ENCODE results near the gene MEIS1.

The MEIS1 gene

GRCh38 chr2:66536997-66537396 lies 102.1 kb downstream of the MEIS1 start:
- TF ChIP-seq POLR2AphosphoS5 (IDR thresholded peaks at IDR 0.05; ENCODE audit: low read depth, low read length) (no peak), TAF1 (IDR thresholded peaks at IDR 0.05; ENCODE audit: borderline replicate concordance, low read depth, low read length) (no peak), POLR2A (IDR thresholded peaks at IDR 0.05; ENCODE audit: low read depth, low read length) (no peak)
- DNase-seq (ENCODE audit: insufficient read length) (no peak), FAIRE-seq (no peak)

GRCh38 chr2:66538291-66538690 lies 103.4 kb downstream of the MEIS1 start:
- DNase-seq (ENCODE audit: insufficient read length), result no peak
- TF ChIP-seq POLR2AphosphoS5 (IDR thresholded peaks at IDR 0.05; ENCODE audit: low read depth, low read length) (no peak), TAF1 (IDR thresholded peaks at IDR 0.05; ENCODE audit: borderline replicate concordance, low read depth, low read length) (no peak)
- no peak for FAIRE-seq

- DNase-seq (ENCODE audit: insufficient read length) (no peak), FAIRE-seq (no peak)
- TF ChIP-seq POLR2A (IDR thresholded peaks at IDR 0.05; ENCODE audit: low read depth, low read length) (no peak), POLR2AphosphoS5 (IDR thresholded peaks at IDR 0.05; ENCODE audit: low read depth, low read length) (no peak), TAF1 (IDR thresholded peaks at IDR 0.05; ENCODE audit: borderline replicate concordance, low read depth, low read length) (no peak)
Observed at GRCh38 chr2:66539452-66539851, 104.5 kb downstream of the MEIS1 start.

DNA sequence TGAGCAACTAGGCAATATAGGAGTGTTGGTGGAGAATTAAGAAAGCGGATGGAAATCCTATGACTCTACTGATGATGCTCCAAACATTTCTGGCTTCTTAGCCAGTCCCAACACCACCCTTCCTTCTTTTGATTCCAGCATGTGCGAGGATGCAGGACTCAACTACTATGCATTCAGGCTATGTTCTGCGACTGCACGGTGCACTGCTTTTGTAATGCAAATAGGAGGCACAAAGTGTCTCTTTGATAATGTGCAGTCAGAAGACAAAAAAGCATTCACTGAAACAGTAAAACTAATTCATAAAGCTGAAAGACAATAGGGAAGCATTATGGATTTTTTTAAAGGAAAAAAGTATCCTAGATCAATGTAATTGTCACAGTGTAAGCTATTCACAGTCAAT lies 106.7 kb downstream of the MEIS1 start:
- TF ChIP-seq POLR2AphosphoS5 (IDR thresholded peaks at IDR 0.05; ENCODE audit: low read depth, low read length), result no peak
- no peak for TF ChIP-seq TAF1 (IDR thresholded peaks at IDR 0.05; ENCODE audit: borderline replicate concordance, low read depth, low read length)
- FAIRE-seq (no peak), DNase-seq (ENCODE audit: insufficient read length) (no peak)

DNA sequence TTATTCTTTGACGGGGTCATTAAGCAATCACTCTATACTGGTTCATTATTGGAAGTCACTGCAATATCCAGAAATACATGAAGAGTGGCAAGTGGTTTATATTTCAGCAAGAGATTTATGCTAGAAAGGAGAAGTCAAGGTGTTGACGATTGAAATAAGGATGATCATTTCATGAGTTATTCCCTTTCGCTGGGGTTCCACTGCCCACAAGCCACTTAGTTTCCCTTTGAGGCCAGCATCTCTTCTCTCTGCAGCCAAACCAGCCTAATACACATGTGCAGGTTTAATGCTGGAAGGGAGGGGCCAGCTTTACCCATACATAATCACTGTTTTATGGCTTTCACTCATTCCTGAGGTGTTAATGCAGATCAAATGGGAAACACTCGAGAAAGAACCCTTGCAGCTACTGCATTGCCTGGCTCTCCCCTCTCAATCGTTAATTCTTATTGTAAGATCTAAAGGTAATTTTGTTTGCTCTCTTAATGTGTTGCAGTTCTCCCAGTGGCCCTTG lies 108.4 kb downstream of the MEIS1 start:
- TF ChIP-seq TAF1 (IDR thresholded peaks at IDR 0.05; ENCODE audit: borderline replicate concordance, low read depth, low read length) (no peak), POLR2A (IDR thresholded peaks at IDR 0.05; ENCODE audit: low read depth, low read length) (no peak), POLR2AphosphoS5 (IDR thresholded peaks at IDR 0.05; ENCODE audit: low read depth, low read length) (no peak)
- DNase-seq (ENCODE audit: insufficient read length) (no peak), FAIRE-seq (no peak)

GRCh38 chr2:66544258-66544657 lies 109.3 kb downstream of the MEIS1 start:
- FAIRE-seq (no peak), DNase-seq (ENCODE audit: insufficient read length) (no peak)
- no peak for TF ChIP-seq TAF1 (IDR thresholded peaks at IDR 0.05; ENCODE audit: borderline replicate concordance, low read depth, low read length)

GRCh38 chr2:66545258-66545657 lies 110.3 kb downstream of the MEIS1 start:
- TF ChIP-seq TAF1 (IDR thresholded peaks at IDR 0.05; ENCODE audit: borderline replicate concordance, low read depth, low read length) (no peak), POLR2AphosphoS5 (IDR thresholded peaks at IDR 0.05; ENCODE audit: low read depth, low read length) (no peak), POLR2A (IDR thresholded peaks at IDR 0.05; ENCODE audit: low read depth, low read length) (no peak)
- FAIRE-seq (no peak), DNase-seq (ENCODE audit: insufficient read length) (no peak)

DNA sequence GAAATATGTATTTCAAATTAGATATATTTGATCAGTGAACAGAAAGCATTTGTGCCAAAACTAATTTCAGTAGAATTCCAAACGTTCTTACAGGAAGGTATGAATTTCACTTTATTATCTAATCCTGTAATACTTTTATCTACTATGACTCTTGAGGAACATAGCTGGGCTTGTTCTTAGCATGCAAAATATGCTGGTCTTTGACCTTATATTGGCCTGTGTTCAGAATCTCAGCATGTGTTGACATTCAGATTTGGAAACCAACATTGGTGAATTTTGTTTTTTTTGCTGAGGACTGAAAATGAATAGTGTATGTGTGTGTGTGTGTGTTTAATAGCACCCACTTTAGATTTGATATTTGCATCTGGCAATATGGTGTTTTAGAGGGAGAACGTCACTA lies 112.2 kb downstream of the MEIS1 start:
- no peak for DNase-seq (ENCODE audit: insufficient read length)
- FAIRE-seq, result no peak
- TF ChIP-seq POLR2A (IDR thresholded peaks at IDR 0.05; ENCODE audit: low read depth, low read length), result no peak
- no peak for TF ChIP-seq TAF1 (IDR thresholded peaks at IDR 0.05; ENCODE audit: borderline replicate concordance, low read depth, low read length)

- no peak for FAIRE-seq
- DNase-seq (ENCODE audit: insufficient read length), result no peak
- TF ChIP-seq POLR2AphosphoS5 (IDR thresholded peaks at IDR 0.05; ENCODE audit: low read depth, low read length), result no peak
- no peak for TF ChIP-seq TAF1 (IDR thresholded peaks at IDR 0.05; ENCODE audit: borderline replicate concordance, low read depth, low read length)
- no peak for TF ChIP-seq POLR2A (IDR thresholded peaks at IDR 0.05; ENCODE audit: low read depth, low read length)
Observed at GRCh38 chr2:66547887-66548286, 113.0 kb downstream of the MEIS1 start.

- TF ChIP-seq POLR2A (IDR thresholded peaks at IDR 0.05; ENCODE audit: low read depth, low read length), result no peak
- FAIRE-seq (no peak), DNase-seq (ENCODE audit: insufficient read length) (no peak)
Observed at GRCh38 chr2:66548422-66548821, 113.5 kb downstream of the MEIS1 start.

DNA sequence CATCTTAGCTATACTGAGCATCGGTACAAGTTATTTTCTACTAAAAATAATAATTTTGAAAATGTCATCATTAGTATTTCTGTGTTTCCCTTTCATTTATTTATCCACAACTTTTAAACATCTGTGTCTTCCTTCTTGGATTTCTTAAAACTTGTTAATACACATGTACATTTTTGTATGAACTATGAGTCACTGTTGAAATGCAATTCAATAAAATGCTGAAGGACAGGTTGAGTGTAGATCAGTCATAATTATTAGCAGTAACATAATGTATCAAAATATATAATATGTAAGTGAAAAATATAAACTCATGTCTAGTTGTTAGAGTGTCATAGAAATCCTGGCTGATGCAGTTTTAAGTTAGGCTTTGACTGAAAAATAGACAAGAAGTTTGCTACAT lies 115.9 kb downstream of the MEIS1 start:
- TF ChIP-seq POLR2A (IDR thresholded peaks at IDR 0.05; ENCODE audit: low read depth, low read length), result no peak
- TF ChIP-seq TAF1 (IDR thresholded peaks at IDR 0.05; ENCODE audit: borderline replicate concordance, low read depth, low read length), result no peak
- FAIRE-seq, result no peak
- DNase-seq (ENCODE audit: insufficient read length), result no peak

DNA sequence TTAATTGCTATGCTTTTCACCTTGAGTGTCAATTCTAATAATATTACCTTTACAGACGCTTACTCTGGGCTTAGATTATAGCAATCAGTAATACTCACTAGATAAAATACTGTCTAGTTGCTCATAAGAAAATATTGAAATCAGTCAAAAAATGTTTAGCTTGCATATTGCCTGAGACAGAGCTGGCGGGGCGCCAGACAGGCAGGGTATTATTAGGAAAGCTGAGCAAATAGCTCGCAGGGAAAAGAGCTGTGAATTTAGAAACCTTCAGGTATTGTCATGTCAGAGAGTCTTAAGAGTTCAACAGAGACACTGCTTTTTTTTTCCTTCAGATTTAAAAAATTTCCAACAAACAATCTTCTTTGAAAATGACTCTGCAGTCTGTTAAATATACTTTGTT lies 118.4 kb downstream of the MEIS1 start:
- no peak for DNase-seq (ENCODE audit: insufficient read length)
- TF ChIP-seq TAF1 (IDR thresholded peaks at IDR 0.05; ENCODE audit: borderline replicate concordance, low read depth, low read length) (no peak), POLR2AphosphoS5 (IDR thresholded peaks at IDR 0.05; ENCODE audit: low read depth, low read length) (no peak), POLR2A (IDR thresholded peaks at IDR 0.05; ENCODE audit: low read depth, low read length) (no peak)
- FAIRE-seq, result no peak

- no peak for FAIRE-seq
- no peak for TF ChIP-seq TAF1 (IDR thresholded peaks at IDR 0.05; ENCODE audit: borderline replicate concordance, low read depth, low read length)
- TF ChIP-seq POLR2AphosphoS5 (IDR thresholded peaks at IDR 0.05; ENCODE audit: low read depth, low read length), result no peak
- TF ChIP-seq POLR2A (IDR thresholded peaks at IDR 0.05; ENCODE audit: low read depth, low read length), result no peak
Observed at GRCh38 chr2:66555091-66555490, 120.2 kb downstream of the MEIS1 start.

More at GRCh38 chr2:66555091-66555490, 120.2 kb downstream of the MEIS1 start:
- no peak for DNase-seq (ENCODE audit: insufficient read length)

All from GM12892 (cell line).